Trophoblast cell (in vitro differentiated cells and primary cell): Measurements from ENCODE around the gene LRRN4CL.
"Not testable (repeated sequence)": the region's sequence is repeated elsewhere in the genome, so short reads cannot be mapped to it uniquely, and the experiment has no call there.

ENCODE experiments used
- DNase-seq, 2 donors: peaks; one replicate each; pipeline ENCODE4 v3.0.0-alpha.2; 2016
- H2AFZ ChIP-seq: 2 replicates; pipeline ENCODE4 v1.6.1; 2013; ENCODE audit warnings: low read length, moderate library complexity, mild to moderate bottlenecking; ENCODE audit not compliant: insufficient read depth, poor library complexity
- H2AK5ac ChIP-seq: 2 replicates; pipeline ENCODE4 v1.6.1; 2013; ENCODE audit warnings: mild to moderate bottlenecking, low read length
- H2BK120ac ChIP-seq: 2 replicates; pipeline ENCODE4 v1.6.1; 2013; ENCODE audit warnings: low read length, mild to moderate bottlenecking, moderate library complexity; ENCODE audit not compliant: insufficient read depth, poor library complexity
- H2BK12ac ChIP-seq: 2 replicates; pipeline ENCODE4 v1.6.1; 2013; ENCODE audit warnings: mild to moderate bottlenecking, low read length, moderate library complexity
- H2BK5ac ChIP-seq: 2 replicates; pipeline ENCODE4 v1.6.1; 2013; ENCODE audit warnings: low read length, low read depth, moderate library complexity, mild to moderate bottlenecking; ENCODE audit not compliant: poor library complexity
- H3K14ac ChIP-seq: 2 replicates; pipeline ENCODE4 v1.6.1; 2013; ENCODE audit warnings: mild to moderate bottlenecking, low read length
- H3K18ac ChIP-seq: 2 replicates; pipeline ENCODE4 v1.6.1; 2013; ENCODE audit warnings: mild to moderate bottlenecking, low read length
- H3K23ac ChIP-seq: 2 replicates; pipeline ENCODE4 v1.6.1; 2013; ENCODE audit warnings: low read length
- H3K27ac ChIP-seq: 2 replicates; pipeline ENCODE4 v1.5.1; 2013; ENCODE audit warnings: low read depth, mild to moderate bottlenecking, inconsistent platforms, low read length, moderate library complexity
- H3K27me3 ChIP-seq: 2 replicates; pipeline ENCODE4 v1.6.1; 2013; ENCODE audit warnings: inconsistent platforms, mild to moderate bottlenecking, low read length, moderate library complexity; ENCODE audit not compliant: insufficient read depth
- H3K36me3 ChIP-seq, 2 experiments: 1 replicate in 1 of 2; 2 replicates in 1 of 2; pipeline ENCODE4 v1.6.1; 2013; ENCODE audit warnings: low read length in 2 of 2, mild to moderate bottlenecking in 2 of 2, moderate library complexity in 1 of 2; ENCODE audit not compliant: insufficient read depth in 2 of 2, control insufficient read depth in 1 of 2
- H3K4ac ChIP-seq: 2 replicates; pipeline ENCODE4 v1.6.1; 2013; ENCODE audit warnings: low read depth, mild to moderate bottlenecking, low read length, moderate library complexity
- H3K4me1 ChIP-seq, 2 experiments: 1 replicate in 1 of 2; 2 replicates in 1 of 2; pipeline ENCODE4 v1.6.1; 2013; ENCODE audit warnings: low read length in 2 of 2, mild to moderate bottlenecking in 2 of 2, moderate library complexity in 1 of 2; ENCODE audit not compliant: insufficient read depth in 2 of 2, control insufficient read depth in 1 of 2
- H3K4me2 ChIP-seq: 2 replicates; pipeline ENCODE4 v1.6.1; 2013; ENCODE audit warnings: inconsistent platforms, mild to moderate bottlenecking, low read length, moderate library complexity
- H3K4me3 ChIP-seq: 2 replicates; pipeline ENCODE4 v1.5.1; 2013; ENCODE audit warnings: mild to moderate bottlenecking, low read depth, low read length, inconsistent platforms
- H3K79me1 ChIP-seq: one replicate; pipeline ENCODE4 v1.6.1; 2013; ENCODE audit warnings: low read length
- H3K79me2 ChIP-seq: 2 replicates; pipeline ENCODE4 v1.6.1; 2013; ENCODE audit warnings: low read length, mild to moderate bottlenecking; ENCODE audit not compliant: control insufficient read depth, insufficient read depth, poor library complexity
- H3K9ac ChIP-seq: 2 replicates; pipeline ENCODE4 v1.6.1; 2013; ENCODE audit warnings: mild to moderate bottlenecking, low read length
- H3K9me3 ChIP-seq: 2 replicates; pipeline ENCODE4 v1.6.1; 2013; ENCODE audit warnings: low read depth, mild to moderate bottlenecking, control low read depth, inconsistent platforms, low read length; ENCODE audit not compliant: insufficient read depth
- H4K12ac ChIP-seq: 2 replicates; pipeline ENCODE4 v1.6.1; 2013; ENCODE audit warnings: low read depth, mild to moderate bottlenecking, low read length, moderate library complexity
- H4K8ac ChIP-seq: 2 replicates; pipeline ENCODE4 v1.6.1; 2013; ENCODE audit warnings: low read depth, mild to moderate bottlenecking, low read length, moderate library complexity
- H4K91ac ChIP-seq: one replicate; pipeline ENCODE4 v1.6.1; 2013; ENCODE audit warnings: low read depth, mild to moderate bottlenecking, low read length, moderate library complexity
- WGBS: extraction: QIAGEN DNeasy Blood & Tissue Kit; methylation state at CpG from one replicate; pipeline ENCODE4 v1.1.7; 2013; ENCODE audit warnings: missing lambda C conversion rate; ENCODE audit not compliant: insufficient read length, insufficient coverage; ENCODE audit errors: extremely low coverage; 5-methylcytosine and 5-hydroxymethylcytosine counted together

LRRN4CL gene

GRCh38 chr11:62675415-62675814 is 13.9 kb downstream of the LRRN4CL start:
- H3K4me1 ChIP-seq, H2BK12ac ChIP-seq, H3K14ac ChIP-seq, H3K9me3 ChIP-seq, H4K91ac ChIP-seq, H3K18ac ChIP-seq, H3K27ac ChIP-seq, H3K4ac ChIP-seq, H3K9ac ChIP-seq, H3K4me3 ChIP-seq, DNase-seq, H2BK120ac ChIP-seq, H2BK5ac ChIP-seq, H2AFZ ChIP-seq, H4K12ac ChIP-seq, H2AK5ac ChIP-seq, H3K23ac ChIP-seq, H4K8ac ChIP-seq, H3K27me3 ChIP-seq, H3K4me2 ChIP-seq: not testable (repeated sequence)
- WGBS: no CpG with 5 or more reads among the region's 10 CpGs
- peaks cover 17% of the 10 kb centered on the region for H3K79me1 ChIP-seq
- H3K36me3 ChIP-seq: peaks cover 19 to 21% of the 10 kb centered on the region in 2 experiments
- H3K79me2 ChIP-seq: peaks cover 12% of the 10 kb centered on the region

- H3K36me3 ChIP-seq: peaks cover 19 to 24% of the 10 kb centered on the region in 2 experiments
- H4K12ac ChIP-seq: no peak overlapping the region
- no peak overlapping the region for H3K27ac ChIP-seq
- H2BK5ac ChIP-seq: no peak overlapping the region
- H3K27me3 ChIP-seq: no peaks in the 10 kb centered on the region
- no peak overlapping the region for H3K14ac ChIP-seq
- peaks cover 6% of the 10 kb centered on the region for H3K79me2 ChIP-seq
- no CpG with 5 or more reads among the region's 2 CpGs for WGBS
- H3K9ac ChIP-seq: no peak overlapping the region
- H3K4me2 ChIP-seq: no peak overlapping the region
- peaks cover 2% of the 10 kb centered on the region for H3K9me3 ChIP-seq
- H4K91ac ChIP-seq: no peak overlapping the region
- no peak overlapping the region for H3K23ac ChIP-seq
- H4K8ac ChIP-seq: no peak overlapping the region
- H3K18ac ChIP-seq: no peak overlapping the region
- no peak overlapping the region for H2AK5ac ChIP-seq
- DNase-seq: no peak
- H3K4me1 ChIP-seq: peaks cover 6% of the 10 kb centered on the region in 2 experiments
- H3K4me3 ChIP-seq: no peak overlapping the region
- H2AFZ ChIP-seq: no peak overlapping the region
- peaks cover 12% of the 10 kb centered on the region for H3K79me1 ChIP-seq
- H3K4ac ChIP-seq: no peak overlapping the region
- H2BK12ac ChIP-seq: no peak overlapping the region
- no peak overlapping the region for H2BK120ac ChIP-seq
Measured at GRCh38 chr11:62673196-62673525, 16.2 kb downstream of the LRRN4CL start.

GRCh38 chr11:62671608-62672389 is 17.5 kb downstream of the LRRN4CL start, which contains the start of the genes LBHD1 and UQCC3:
Gene LBHD1, minus strand, starts transcription at chr11:62672267. Its CDS starts 2,236 bp downstream, at chr11:62670031.
Gene UQCC3, plus strand, starts transcription at chr11:62671673. Its CDS starts 73 bp downstream, at chr11:62671746.
- Histone ChIP-seq H3K4ac (peak within 1 kb of the TSS; percentile 53), H3K27me3 (no peaks in the 10 kb centered on the region), H3K79me1 (peaks cover 12% of the 10 kb centered on the region), H3K36me3 (peaks cover 13 to 22% of the 10 kb centered on the region in 2 experiments), H2AFZ (peak within 1 kb of the TSS; percentile 94), H4K12ac (peak within 1 kb of the TSS; percentile 75), H3K9me3 (no peaks in the 10 kb centered on the region), H3K14ac (peak within 1 kb of the TSS; percentile 89), H3K27ac (peak within 1 kb of the TSS; percentile 91), H3K79me2 (peaks cover 6% of the 10 kb centered on the region), H4K8ac (peak within 1 kb of the TSS; percentile 91), H3K9ac (peak within 1 kb of the TSS; percentile 86), H3K18ac (peak within 1 kb of the TSS; percentile 90), H3K23ac (no peak within 1 kb of the TSS), H4K91ac (peak within 1 kb of the TSS; percentile 78), H2BK120ac (peak within 1 kb of the TSS; percentile 72), H2BK12ac (no peak within 1 kb of the TSS), H3K4me3 (peak within 1 kb of the TSS; percentile 83), H3K4me2 (peak within 1 kb of the TSS; percentile 83), H3K4me1 (peaks cover 3 to 8% of the 10 kb centered on the region in 2 experiments), H2BK5ac (peak within 1 kb of the TSS; percentile 80), H2AK5ac (peak within 1 kb of the TSS; percentile 62)
- WGBS: no CpG with 5 or more reads among the region's 59 CpGs
- DNase-seq: peak; percentile 79 to 85

GRCh38 chr11:62671236-62671607 is 18.1 kb downstream of the LRRN4CL start:
- DNase-seq: peak in 1 of 2 donors; percentile 47
- Histone ChIP-seq H3K14ac (peak overlapping the region; percentile 89), H3K4me1 (peaks cover 8 to 14% of the 10 kb centered on the region in 2 experiments), H3K4me3 (peak overlapping the region; percentile 83), H3K36me3 (peaks cover 14 to 22% of the 10 kb centered on the region in 2 experiments), H4K91ac (peak overlapping the region; percentile 78), H2BK120ac (peak overlapping the region; percentile 72), H4K8ac (peak overlapping the region; percentile 91), H2BK5ac (peak overlapping the region; percentile 80), H2AK5ac (no peak overlapping the region), H2BK12ac (no peak overlapping the region), H3K4ac (peak overlapping the region; percentile 36), H2AFZ (peak overlapping the region; percentile 94), H3K4me2 (peak overlapping the region; percentile 83), H3K9me3 (no peaks in the 10 kb centered on the region), H3K27ac (peak overlapping the region; percentile 91), H4K12ac (peak overlapping the region; percentile 75), H3K79me2 (peaks cover 10% of the 10 kb centered on the region), H3K18ac (no peak overlapping the region), H3K9ac (peak overlapping the region; percentile 86), H3K79me1 (peaks cover 12% of the 10 kb centered on the region), H3K23ac (no peak overlapping the region), H3K27me3 (no peaks in the 10 kb centered on the region)
- WGBS: no CpG with 5 or more reads among the region's 17 CpGs
